D721Med (cell line): ENCODE measurements around the gene HSPB9.

ENCODE experiments used
- DNase-seq: peaks from one replicate; pipeline ENCODE4 v3.0.0; 2011; ENCODE audit warnings: low spot score; ENCODE audit not compliant: insufficient read length
- FAIRE-seq: peaks from 2 replicates; lab custom pipeline; 2011; peaks lifted over from hg19 to GRCh38; lab: Jason Lieb, UNC
- TF ChIP-seq, protein P1 (sequence below): IDR thresholded peaks from 2 replicates; pipeline ENCODE4 v1.5.1; 2012; ENCODE audit warnings: mild to moderate bottlenecking, control low read depth; ENCODE audit not compliant: insufficient read depth; ENCODE audit errors: missing control alignments

Gene HSPB9

DNA sequence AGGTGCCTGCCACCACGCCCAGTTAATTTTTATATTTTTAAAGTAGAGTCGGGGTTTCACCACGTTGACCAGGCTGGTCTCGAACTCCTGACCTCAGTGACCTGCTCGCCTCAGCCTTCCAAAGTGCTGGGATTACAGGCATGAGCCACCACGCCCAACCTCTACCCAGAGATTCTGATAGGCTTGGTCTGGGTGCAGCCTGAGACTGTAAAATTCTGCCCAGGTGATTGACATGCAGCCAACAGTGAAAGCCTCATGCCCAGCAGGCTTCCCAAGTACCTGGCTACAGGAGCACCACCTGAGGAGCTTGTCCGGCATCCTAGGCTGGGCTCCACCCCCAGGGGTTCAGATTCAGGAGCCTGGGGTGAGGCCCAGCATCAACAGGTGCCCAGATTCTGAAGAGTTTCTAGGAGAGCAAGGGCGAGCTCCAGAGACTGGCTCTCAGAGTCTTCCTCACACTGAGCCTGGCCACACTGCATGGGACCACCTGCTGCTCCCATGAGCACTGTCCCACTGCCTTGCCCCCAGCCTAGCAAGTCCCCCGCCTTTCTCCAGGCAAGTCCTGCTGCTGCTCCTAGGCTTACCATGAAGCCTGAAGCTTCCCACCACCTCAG is 41.0 kb upstream of the HSPB9 start:
- FAIRE-seq (no peak), DNase-seq (no peak)
- TF ChIP-seq, protein P1, sequence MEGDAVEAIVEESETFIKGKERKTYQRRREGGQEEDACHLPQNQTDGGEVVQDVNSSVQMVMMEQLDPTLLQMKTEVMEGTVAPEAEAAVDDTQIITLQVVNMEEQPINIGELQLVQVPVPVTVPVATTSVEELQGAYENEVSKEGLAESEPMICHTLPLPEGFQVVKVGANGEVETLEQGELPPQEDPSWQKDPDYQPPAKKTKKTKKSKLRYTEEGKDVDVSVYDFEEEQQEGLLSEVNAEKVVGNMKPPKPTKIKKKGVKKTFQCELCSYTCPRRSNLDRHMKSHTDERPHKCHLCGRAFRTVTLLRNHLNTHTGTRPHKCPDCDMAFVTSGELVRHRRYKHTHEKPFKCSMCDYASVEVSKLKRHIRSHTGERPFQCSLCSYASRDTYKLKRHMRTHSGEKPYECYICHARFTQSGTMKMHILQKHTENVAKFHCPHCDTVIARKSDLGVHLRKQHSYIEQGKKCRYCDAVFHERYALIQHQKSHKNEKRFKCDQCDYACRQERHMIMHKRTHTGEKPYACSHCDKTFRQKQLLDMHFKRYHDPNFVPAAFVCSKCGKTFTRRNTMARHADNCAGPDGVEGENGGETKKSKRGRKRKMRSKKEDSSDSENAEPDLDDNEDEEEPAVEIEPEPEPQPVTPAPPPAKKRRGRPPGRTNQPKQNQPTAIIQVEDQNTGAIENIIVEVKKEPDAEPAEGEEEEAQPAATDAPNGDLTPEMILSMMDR = no peak

DNA sequence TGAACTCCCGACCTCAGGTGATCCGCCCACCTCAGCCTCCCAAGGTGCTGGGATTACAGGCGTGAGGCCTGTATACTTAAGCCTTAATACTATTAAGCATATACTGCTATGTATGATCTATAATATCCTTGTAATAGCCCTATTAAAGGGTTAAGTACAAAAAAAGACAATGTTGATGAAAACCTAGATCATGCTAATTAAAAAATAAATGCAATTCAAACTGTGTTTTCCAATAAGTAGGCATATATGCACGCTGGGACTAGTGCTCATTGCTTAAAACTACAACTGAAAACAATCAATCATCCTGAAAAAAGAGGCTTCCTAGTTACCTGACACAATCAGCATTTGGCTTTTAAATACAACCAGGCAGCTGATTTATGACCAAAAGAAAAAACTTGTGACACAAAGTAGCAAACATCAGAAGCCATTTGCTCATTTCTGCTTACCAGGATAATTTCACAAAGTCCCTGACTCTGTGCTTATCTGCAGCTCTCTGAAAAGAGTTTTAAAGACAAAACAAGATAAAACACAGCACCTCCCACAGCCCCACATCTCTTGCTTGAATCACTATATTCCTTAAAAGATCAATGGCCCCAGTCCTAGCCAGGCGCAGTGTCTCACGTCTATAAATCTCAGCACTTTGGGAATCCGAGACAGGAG is 35.4 kb upstream of the HSPB9 start:
- TF ChIP-seq, protein P1 = no peak
- no peak for DNase-seq
- no peak for FAIRE-seq

DNA sequence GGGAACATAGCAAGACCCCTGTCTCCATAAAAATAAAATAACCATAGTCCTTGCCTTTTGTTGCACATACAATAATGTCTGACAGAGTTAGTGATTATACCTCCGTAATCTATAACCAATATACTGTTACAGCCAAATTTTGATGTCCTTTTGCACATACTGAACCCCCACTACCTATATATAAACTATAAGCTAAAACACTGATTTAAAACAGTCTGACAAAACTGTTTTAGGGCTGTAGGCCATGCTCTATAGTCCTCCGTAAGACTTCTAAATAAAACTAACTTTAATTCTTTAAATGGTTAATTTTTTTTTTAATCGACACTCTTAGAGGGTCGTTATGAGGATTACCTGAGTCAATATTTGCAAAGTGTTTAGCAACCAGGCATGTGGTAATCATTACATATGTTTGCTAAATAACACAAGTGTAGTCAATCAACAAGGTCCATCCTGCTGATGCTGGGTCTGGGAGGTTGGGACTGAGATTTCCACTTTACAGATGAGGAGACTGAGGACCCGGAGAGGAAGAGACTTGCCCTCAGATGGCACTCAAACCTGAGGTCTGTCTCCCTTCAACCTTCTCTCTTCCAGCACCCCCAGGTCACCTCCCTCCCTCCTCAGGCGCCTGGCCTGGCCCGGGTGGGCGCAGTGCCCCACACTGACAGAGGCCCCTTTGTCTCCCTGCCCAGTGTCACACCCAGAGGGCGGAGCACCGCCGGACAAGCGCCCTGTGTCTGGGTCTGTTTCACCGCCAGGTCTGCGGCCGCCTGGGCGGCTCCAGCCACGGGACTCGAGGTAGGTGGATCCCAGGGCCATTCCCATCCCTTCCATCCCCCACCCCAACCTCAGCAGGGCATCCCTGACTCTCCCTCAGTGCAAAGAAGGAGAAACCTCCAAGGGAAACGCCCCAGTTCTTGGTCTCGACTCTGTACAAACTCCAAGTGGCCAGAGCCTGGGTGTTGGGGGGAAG is 34.6 kb upstream of the HSPB9 start:
- TF ChIP-seq, protein P1 = no peak
- DNase-seq = no peak
- no peak for FAIRE-seq

DNA sequence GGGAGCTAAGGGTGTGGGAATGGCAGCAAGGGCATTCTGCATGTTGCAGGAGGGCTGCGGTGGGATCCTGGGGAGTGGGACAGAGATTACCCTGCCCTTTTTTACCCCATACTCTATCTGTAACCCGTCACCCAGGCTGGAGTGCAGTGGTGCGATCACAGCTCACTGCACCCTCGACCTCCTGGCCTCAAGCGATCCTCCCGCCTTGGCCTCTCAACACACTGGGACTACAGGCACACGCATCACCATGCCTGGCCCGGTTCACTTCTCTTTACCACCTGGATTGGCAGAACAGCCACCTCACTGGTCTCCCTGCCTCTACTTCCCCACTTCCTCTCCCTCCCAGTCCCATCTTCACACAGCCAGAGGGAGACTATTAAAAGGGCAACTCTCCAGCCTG is 33.9 kb upstream of the HSPB9 start:
- FAIRE-seq (no peak), DNase-seq (no peak)
- TF ChIP-seq, protein P1 = no peak

DNA sequence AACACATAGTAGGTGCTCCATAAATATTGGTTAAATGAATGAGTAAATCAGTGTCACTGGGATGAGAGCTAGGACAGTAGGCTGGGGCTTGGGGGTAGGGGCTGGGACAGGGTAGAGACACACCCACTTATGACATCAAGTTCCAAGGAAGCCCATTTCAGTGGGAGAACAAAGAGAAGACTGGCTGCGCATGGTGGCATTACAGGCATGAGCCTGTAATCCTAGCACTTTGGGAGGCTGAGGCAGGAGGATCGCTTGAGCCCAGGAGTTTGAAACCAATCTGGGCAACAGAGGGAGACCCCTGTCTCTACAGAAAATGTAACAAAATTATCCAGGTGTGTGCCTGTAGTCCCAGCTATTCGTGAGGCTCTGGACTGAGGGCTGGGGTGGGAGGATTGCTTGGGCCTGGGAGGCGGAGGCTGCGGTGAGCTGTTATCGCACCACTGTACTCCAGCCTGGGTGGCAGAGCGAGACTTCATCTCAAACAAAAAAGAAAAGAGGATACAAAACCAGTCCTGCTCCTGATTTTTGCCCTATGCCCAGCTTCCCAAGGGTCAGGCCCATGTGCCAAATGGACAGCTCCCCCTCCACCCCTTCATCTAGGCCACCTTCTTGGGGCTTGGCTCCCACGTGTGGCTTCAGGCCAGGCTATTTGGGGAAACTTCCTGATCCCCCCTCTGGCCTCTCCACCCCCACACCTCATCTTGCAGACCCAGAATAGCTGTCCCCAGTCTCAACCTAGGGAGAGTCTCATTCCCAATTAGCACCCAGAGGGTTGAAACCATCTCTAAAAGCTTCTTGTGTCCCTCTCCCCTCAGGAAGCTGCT is 31.4 kb upstream of the HSPB9 start:
- DNase-seq = no peak
- TF ChIP-seq, protein P1 = no peak
- no peak for FAIRE-seq

DNA sequence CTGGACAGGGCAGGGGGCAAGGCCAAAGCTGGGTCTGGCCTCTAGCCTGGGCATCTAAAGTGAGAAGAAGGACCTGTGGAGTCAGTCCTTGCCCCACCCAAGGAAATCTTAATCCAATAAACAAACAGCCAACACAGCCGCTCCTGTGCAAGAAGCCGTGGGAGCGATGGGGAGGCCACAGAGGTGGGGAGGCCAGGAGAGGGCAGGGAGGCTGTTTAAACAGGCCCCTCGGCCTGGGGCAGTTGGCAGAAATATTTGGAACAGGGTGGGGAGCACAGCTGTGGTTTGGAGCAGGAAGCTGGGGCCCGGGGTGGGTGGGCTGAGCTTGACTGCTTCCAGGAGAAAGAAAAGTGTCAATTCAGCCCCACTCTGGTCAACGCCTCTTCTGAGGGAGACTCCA is 29.7 kb upstream of the HSPB9 start:
- FAIRE-seq = no peak

More for the DNA sequence above, 29.7 kb upstream of the HSPB9 start:
- no peak for DNase-seq
- TF ChIP-seq, protein P1 = no peak
